Stimulated activated CD8-positive, alpha-beta memory T cell treated with anti-CD3 and anti-CD28 coated beads, Interleukin-15, amount 100 ng/mL, for 4 hours (primary cell): ENCODE results near the gene SH3BP5.

ENCODE experiments used
- DNase-seq, 2 donors: peaks; one replicate each; pipeline ENCODE4 v3.0.0-alpha.2; 2020; ENCODE audit warnings: low read depth in 2 of 2

Gene SH3BP5

DNA sequence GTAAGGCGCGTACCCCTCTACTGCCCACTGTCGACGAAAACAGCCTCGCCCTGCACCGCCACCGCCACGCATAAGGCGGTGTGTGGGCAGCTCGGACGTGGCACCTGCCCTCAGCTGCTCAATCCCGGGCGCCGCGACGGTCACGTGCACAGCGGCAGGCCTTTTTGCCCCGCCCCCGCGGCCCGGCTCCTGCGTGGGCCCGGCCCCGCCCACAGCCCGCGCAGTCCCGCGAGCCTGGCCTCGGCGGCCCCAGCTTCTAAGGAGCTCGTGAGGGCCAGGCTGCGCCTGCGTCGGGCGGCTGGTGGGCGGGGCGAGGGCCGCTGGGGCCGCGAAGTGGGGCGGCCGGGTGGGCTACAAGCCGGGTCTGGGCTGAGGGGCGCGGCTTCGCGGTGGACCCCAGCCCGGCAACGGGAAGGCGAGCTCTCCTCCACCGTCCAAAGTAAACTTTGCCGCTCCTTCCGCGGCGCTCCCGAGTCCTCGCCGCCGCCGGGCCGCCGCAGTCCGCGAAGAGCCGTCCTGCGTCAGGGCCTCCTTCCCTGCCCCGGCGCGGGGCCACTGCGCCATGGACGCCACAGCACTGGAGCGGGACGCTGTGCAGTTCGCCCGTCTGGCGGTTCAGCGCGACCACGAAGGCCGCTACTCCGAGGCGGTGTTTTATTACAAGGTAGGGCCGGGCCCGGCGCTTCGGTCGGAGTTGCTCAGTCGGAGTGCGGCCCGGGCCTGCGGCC is 126.3 kb downstream of the SH3BP5 start, which contains the start of gene CAPN7:
CAPN7 (plus strand) TSS at position 313 of the 728 bp plus-strand sequence; CDS start at position 563, 250 bp downstream.
- DNase-seq: peak; percentile 82 to 89

DNA sequence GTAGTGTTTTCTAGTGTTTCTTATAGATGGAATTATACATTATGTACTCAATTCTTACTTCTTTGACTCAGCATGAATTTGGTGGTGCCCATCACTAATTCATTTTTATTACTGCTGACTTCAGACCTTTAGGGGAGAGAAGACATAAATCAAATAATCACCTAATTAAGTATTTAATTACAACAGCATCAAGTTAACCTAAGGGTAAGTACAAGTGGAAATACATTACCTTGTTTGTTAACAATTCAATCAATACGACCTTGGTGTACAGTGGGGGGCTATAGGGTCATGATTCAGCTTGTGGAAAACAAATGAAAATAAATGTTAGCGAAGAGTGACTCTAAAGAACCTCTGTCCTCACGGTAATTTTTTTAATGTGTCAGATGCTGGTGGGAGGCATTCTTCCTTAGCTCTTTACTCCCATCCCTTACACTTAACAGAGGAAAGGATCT is 126.9 kb downstream of the SH3BP5 start:
- DNase-seq: no peak
